Measurements from ENCODE around the gene KANSL1. TPM values are rescaled to one million over a fixed set of nuclear protein-coding genes. Genes with fewer than 3 reads are reported as not detected.

Gene KANSL1
- polyA plus RNA-seq, 3 donors, result 3.1 to 31.9 (median 4.6) TPM

DNA sequence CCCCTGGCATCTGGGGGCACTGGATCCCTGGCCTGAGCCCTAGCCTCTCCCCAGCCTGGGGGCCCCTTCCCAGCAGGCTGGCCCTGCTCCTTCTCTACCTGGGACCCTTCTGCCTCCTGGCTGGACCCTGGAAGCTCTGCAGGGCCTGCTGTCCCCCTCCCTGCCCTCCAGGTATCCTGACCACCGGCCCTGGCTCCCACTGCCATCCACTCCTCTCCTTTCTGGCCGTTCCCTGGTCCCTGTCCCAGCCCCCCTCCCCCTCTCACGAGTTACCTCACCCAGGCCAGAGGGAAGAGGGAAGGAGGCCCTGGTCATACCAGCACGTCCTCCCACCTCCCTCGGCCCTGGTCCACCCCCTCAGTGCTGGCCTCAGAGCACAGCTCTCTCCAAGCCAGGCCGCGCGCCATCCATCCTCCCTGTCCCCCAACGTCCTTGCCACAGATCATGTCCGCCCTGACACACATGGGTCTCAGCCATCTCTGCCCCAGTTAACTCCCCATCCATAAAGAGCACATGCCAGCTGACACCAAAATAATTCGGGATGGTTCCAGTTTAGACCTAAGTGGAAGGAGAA, 180.6 kb downstream of the KANSL1 start:
- no peak overlapping the region for H3K4me3 ChIP-seq (replicated peaks in 1 of 3; ENCODE audit: low read depth in 2 of 3, low read length in 3 of 3)
- no peak overlapping the region for H3K4me2 ChIP-seq (replicated peaks; ENCODE audit: extremely low read depth, low read length, poor library complexity, severe bottlenecking)
- H3K4me1 Mint-ChIP-seq, result no peaks in the 10 kb centered on the region
- no peak overlapping the region for H3K9ac ChIP-seq (ENCODE audit: insufficient read depth, low read length, poor library complexity, severe bottlenecking)
- no peak overlapping the region for H2AFZ ChIP-seq (ENCODE audit: insufficient read depth, low read depth, low read length, poor library complexity, severe bottlenecking)
- H3K27me3 ChIP-seq (ENCODE audit: control insufficient read depth in 2 of 2, insufficient read depth in 2 of 2, low read length in 2 of 2), result no peaks in the 10 kb centered on the region
- H3K4me3 Mint-ChIP-seq, result no peak overlapping the region
- 100% methylated on average over 6 of the region's 11 CpGs for WGBS (ENCODE audit: insufficient coverage)
- no peak for DNase-seq
- H3K36me3 Mint-ChIP-seq, result no peaks in the 10 kb centered on the region
- no peaks in the 10 kb centered on the region for H3K4me1 ChIP-seq (ENCODE audit: control insufficient read depth in 1 of 2, insufficient read depth in 2 of 2, low read length in 2 of 2)
- H3K9me3 Mint-ChIP-seq, result no peaks in the 10 kb centered on the region
- no peaks in the 10 kb centered on the region for H3K79me2 ChIP-seq (ENCODE audit: insufficient read depth, low read length)
- H3K27ac ChIP-seq (ENCODE audit: low read depth in 1 of 2, low read length in 2 of 2), result no peak overlapping the region
- H4K20me1 ChIP-seq (ENCODE audit: insufficient read depth, low read length), result no peaks in the 10 kb centered on the region
- TF ChIP-seq, protein P1, sequence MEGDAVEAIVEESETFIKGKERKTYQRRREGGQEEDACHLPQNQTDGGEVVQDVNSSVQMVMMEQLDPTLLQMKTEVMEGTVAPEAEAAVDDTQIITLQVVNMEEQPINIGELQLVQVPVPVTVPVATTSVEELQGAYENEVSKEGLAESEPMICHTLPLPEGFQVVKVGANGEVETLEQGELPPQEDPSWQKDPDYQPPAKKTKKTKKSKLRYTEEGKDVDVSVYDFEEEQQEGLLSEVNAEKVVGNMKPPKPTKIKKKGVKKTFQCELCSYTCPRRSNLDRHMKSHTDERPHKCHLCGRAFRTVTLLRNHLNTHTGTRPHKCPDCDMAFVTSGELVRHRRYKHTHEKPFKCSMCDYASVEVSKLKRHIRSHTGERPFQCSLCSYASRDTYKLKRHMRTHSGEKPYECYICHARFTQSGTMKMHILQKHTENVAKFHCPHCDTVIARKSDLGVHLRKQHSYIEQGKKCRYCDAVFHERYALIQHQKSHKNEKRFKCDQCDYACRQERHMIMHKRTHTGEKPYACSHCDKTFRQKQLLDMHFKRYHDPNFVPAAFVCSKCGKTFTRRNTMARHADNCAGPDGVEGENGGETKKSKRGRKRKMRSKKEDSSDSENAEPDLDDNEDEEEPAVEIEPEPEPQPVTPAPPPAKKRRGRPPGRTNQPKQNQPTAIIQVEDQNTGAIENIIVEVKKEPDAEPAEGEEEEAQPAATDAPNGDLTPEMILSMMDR (IDR thresholded peaks at IDR 0.05), result no peak
- no peaks in the 10 kb centered on the region for H3K36me3 ChIP-seq (replicated peaks in 1 of 2; ENCODE audit: control insufficient read depth in 1 of 2, insufficient read depth in 2 of 2, low read length in 2 of 2)
- intact Hi-C loops (cut with micrococcal nuclease), result no loop called here
- H3K27me3 Mint-ChIP-seq (ENCODE audit: low read depth in 3 of 3), result peaks cover 4 to 15% (median 10%) of the 10 kb centered on the region in 3 donors
- H3K27ac Mint-ChIP-seq, result no peak overlapping the region
- no peaks in the 10 kb centered on the region for H3K9me3 ChIP-seq (replicated peaks in 1 of 2; ENCODE audit: control insufficient read depth in 1 of 2, insufficient read depth in 1 of 2, low read length in 2 of 2)

DNA sequence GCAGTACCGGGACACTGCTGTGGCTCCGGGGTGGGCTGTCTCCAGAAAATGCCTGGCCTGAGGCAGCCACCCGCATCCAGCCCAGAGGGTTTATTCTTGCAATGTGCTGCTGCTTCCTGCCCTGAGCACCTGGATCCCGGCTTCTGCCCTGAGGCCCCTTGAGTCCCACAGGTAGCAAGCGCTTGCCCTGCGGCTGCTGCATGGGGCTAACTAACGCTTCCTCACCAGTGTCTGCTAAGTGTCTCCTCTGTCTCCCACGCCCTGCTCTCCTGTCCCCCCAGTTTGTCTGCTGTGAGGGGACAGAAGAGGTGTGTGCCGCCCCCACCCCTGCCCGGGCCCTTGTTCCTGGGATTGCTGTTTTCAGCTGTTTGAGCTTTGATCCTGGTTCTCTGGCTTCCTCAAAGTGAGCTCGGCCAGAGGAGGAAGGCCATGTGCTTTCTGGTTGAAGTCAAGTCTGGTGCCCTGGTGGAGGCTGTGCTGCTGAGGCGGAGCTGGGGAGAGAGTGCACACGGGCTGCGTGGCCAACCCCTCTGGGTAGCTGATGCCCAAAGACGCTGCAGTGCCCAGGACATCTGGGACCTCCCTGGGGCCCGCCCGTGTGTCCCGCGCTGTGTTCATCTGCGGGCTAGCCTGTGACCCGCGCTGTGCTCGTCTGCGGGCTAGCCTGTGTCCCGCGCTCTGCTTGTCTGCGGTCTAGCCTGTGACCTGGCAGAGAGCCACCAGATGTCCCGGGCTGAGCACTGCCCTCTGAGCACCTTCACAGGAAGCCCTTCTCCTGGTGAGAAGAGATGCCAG, 181.3 kb downstream of the KANSL1 start:
- no peak overlapping the region for H3K4me2 ChIP-seq (replicated peaks; ENCODE audit: extremely low read depth, low read length, poor library complexity, severe bottlenecking)
- Mint-ChIP-seq H3K4me1 (no peaks in the 10 kb centered on the region), H3K27ac (no peak overlapping the region), H3K36me3 (no peaks in the 10 kb centered on the region), H3K9me3 (no peaks in the 10 kb centered on the region), H3K27me3 (ENCODE audit: low read depth in 3 of 3) (peaks cover 4 to 15% (median 10%) of the 10 kb centered on the region in 3 donors), H3K4me3 (no peak overlapping the region)
- H3K36me3 ChIP-seq (replicated peaks in 1 of 2; ENCODE audit: control insufficient read depth in 1 of 2, insufficient read depth in 2 of 2, low read length in 2 of 2), result no peaks in the 10 kb centered on the region
- H3K27ac ChIP-seq (ENCODE audit: low read depth in 1 of 2, low read length in 2 of 2), result no peak overlapping the region
- H4K20me1 ChIP-seq (ENCODE audit: insufficient read depth, low read length), result no peaks in the 10 kb centered on the region
- H3K27me3 ChIP-seq (ENCODE audit: control insufficient read depth in 2 of 2, insufficient read depth in 2 of 2, low read length in 2 of 2), result no peaks in the 10 kb centered on the region
- TF ChIP-seq, protein P1 (IDR thresholded peaks at IDR 0.05), result no peak
- no peak for DNase-seq
- H2AFZ ChIP-seq (ENCODE audit: insufficient read depth, low read depth, low read length, poor library complexity, severe bottlenecking), result no peak overlapping the region
- H3K9ac ChIP-seq (ENCODE audit: insufficient read depth, low read length, poor library complexity, severe bottlenecking), result no peak overlapping the region
- H3K4me1 ChIP-seq (ENCODE audit: control insufficient read depth in 1 of 2, insufficient read depth in 2 of 2, low read length in 2 of 2), result no peaks in the 10 kb centered on the region
- 94% methylated on average over 26 of the region's 28 CpGs for WGBS (ENCODE audit: insufficient coverage)
- no peak overlapping the region for H3K4me3 ChIP-seq (replicated peaks in 1 of 3; ENCODE audit: low read depth in 2 of 3, low read length in 3 of 3)
- no peaks in the 10 kb centered on the region for H3K79me2 ChIP-seq (ENCODE audit: insufficient read depth, low read length)
- H3K9me3 ChIP-seq (replicated peaks in 1 of 2; ENCODE audit: control insufficient read depth in 1 of 2, insufficient read depth in 1 of 2, low read length in 2 of 2), result no peaks in the 10 kb centered on the region
- intact Hi-C loops (cut with micrococcal nuclease), result no loop called here

Measured in CD14-positive monocyte (primary cell).